ENCODE results near the gene SVOP.

The SVOP gene

DNA sequence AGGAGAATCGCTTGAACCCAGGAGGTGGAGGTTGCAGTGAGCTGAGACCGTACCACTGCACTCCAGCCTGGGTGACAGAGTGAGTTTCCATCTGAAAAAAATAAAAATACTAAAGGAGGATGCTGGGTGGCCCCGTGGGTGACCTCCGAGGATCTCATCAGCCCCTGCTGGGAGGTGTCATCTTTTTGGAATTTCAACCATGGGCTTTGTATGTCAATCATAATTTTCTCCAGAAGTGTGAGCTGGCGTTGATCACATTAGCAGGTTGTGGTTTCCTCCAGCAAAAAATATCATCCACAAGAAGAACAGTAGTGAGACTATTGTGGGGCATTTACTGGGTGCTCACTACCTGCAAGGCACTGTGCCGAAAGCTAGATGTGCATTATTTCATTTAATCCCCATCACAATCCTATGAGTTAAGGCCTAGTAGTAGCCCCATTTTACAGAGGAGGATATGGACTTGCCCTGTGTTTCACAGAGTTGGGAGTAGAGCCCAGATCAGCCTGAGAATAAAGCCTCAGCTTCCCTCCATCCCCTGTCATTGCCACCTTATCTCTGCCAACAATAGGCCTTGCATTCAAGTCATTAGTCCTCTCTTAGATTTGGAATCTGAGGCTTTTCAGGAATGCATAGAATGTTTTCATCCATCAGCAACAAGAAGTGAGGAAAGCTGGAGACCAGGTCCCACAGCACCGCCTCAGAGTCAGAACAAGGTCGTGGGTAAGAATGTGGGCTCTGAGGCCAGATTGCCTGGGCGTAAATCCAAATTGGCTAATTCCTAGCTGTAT is 39.8 kb downstream of the SVOP start:
- Histone ChIP-seq H3K4me3 (ENCODE audit: insufficient read depth, low read depth, low read length) (no peak overlapping the region), H3K9me3 (ENCODE audit: control insufficient read depth, low read length) (no peaks in the 10 kb centered on the region), H3K4me1 (ENCODE audit: control insufficient read depth, insufficient read depth, low read length) (no peaks in the 10 kb centered on the region), H3K27me3 (ENCODE audit: control insufficient read depth, insufficient read depth, low read length, poor library complexity, severe bottlenecking) (no peaks in the 10 kb centered on the region), H3K27ac (ENCODE audit: insufficient read depth, low read depth, low read length, poor library complexity, severe bottlenecking) (no peak overlapping the region), H3K36me3 (ENCODE audit: control insufficient read depth, insufficient read depth, low read length) (no peaks in the 10 kb centered on the region)
- WGBS, 2 experiments: 73 to 74% methylated on average over 9 of the region's 9 CpGs

DNA sequence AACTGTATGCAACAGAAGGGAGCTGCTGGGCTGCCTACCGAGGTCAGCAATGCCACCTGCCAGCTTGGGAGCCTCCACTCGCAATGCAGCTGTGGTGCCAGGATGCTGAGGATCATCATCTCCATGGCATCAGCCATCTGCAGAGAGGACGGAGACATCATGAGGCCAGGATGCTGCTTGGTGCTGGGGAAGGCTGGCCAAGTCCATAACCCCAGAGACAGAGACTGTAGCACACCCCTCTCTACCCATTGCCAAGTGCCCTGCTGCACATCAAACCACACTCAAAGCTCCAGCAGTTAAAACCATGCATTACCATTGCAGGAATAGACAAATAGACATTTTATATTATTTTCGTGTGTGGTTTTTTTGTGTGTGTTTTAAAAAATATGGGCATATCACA is 43.5 kb downstream of the SVOP start:
- H3K27ac ChIP-seq (ENCODE audit: insufficient read depth, low read depth, low read length, poor library complexity, severe bottlenecking): no peak overlapping the region
- WGBS, 2 experiments: 83% methylated on average over 4 of the region's 4 CpGs
- no peaks in the 10 kb centered on the region for H3K36me3 ChIP-seq (ENCODE audit: control insufficient read depth, insufficient read depth, low read length)
- no peak overlapping the region for H3K4me3 ChIP-seq (ENCODE audit: insufficient read depth, low read depth, low read length)
- no peaks in the 10 kb centered on the region for H3K27me3 ChIP-seq (ENCODE audit: control insufficient read depth, insufficient read depth, low read length, poor library complexity, severe bottlenecking)
- no peaks in the 10 kb centered on the region for H3K4me1 ChIP-seq (ENCODE audit: control insufficient read depth, insufficient read depth, low read length)
- H3K9me3 ChIP-seq (ENCODE audit: control insufficient read depth, low read length): no peaks in the 10 kb centered on the region

DNA sequence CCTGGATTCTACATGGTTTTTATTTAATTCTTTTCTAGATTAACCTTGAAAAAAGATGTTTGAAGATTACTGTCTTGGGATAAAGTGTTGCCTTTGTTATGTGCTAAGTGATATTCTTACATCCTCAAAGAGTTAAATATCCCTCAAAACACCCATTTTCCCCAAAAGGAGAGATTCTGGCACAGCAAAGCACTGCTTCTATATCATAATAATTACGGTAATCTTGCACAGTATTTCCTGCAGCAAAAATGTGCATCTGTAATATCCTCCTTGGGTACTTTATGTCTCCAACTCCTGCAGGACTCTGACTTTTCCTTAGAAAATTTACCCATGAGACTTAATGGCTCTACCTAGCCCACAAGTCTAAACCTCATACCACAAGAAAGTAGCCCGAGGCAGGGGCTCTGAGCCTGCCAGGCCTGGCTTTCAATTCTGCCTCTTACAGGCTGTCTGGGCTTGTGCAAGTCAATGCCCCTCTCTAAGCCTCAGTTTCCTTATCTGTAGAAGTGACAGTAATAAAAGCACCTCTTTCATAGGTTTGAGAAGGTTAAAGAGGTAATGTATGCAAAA is 45.8 kb downstream of the SVOP start:
- Histone ChIP-seq H3K9me3 (ENCODE audit: control insufficient read depth, low read length) (no peaks in the 10 kb centered on the region), H3K36me3 (ENCODE audit: control insufficient read depth, insufficient read depth, low read length) (no peaks in the 10 kb centered on the region), H3K4me1 (ENCODE audit: control insufficient read depth, insufficient read depth, low read length) (no peaks in the 10 kb centered on the region), H3K27me3 (ENCODE audit: control insufficient read depth, insufficient read depth, low read length, poor library complexity, severe bottlenecking) (no peaks in the 10 kb centered on the region), H3K27ac (ENCODE audit: insufficient read depth, low read depth, low read length, poor library complexity, severe bottlenecking) (no peak overlapping the region), H3K4me3 (ENCODE audit: insufficient read depth, low read depth, low read length) (no peak overlapping the region)
- WGBS, 2 experiments: 92 to 95% methylated on average over 2 of the region's 2 CpGs

DNA sequence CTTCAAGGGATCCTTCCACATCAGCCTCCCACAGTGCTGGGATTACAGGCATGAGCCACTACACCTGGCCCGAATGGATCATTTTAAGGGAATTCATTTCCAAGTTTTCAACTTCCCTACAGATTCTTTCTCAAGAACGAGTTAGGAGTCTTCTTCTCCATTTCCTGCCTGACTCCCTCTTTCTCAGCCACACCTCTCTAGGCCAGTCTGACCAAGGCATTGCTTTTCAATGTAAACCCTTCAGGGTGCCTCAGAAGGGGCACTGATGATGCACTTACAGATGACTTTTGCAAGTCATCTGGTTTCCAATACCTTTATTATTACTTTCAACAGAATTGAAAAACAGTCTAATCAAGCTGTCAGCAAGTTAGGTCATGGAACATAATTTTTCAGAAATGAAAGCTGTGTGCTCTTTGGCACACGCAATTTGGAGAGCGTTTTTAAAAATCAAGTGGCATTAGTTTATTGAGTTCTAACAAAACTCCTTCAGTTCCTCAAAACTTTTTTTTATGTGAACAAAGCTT is 47.2 kb downstream of the SVOP start:
- Histone ChIP-seq H3K9me3 (ENCODE audit: control insufficient read depth, low read length) (no peaks in the 10 kb centered on the region), H3K4me3 (ENCODE audit: insufficient read depth, low read depth, low read length) (no peak overlapping the region), H3K4me1 (ENCODE audit: control insufficient read depth, insufficient read depth, low read length) (no peaks in the 10 kb centered on the region), H3K36me3 (ENCODE audit: control insufficient read depth, insufficient read depth, low read length) (no peaks in the 10 kb centered on the region), H3K27ac (ENCODE audit: insufficient read depth, low read depth, low read length, poor library complexity, severe bottlenecking) (no peak overlapping the region), H3K27me3 (ENCODE audit: control insufficient read depth, insufficient read depth, low read length, poor library complexity, severe bottlenecking) (no peaks in the 10 kb centered on the region)
- WGBS, 2 experiments: 72 to 73% methylated on average over 4 of the region's 4 CpGs

DNA sequence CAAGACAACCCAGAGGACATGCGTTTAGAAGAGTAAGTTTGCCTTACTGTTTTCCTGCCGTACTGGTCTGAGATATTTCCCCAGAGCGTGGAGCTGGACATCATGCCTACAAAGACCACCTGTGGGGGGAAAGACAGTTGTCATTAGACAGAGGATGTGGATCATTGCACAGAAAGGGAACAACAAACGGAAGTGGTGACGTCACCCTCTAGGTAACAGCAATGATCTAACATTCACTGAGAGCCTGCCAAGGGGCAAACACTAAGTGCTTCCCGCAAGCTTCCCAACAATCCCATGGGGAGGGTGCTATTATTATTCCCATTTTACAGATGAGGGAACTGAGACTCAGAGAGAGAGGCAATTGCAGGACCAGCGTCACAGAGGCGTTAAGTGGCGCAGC is 48.5 kb downstream of the SVOP start:
- no peaks in the 10 kb centered on the region for H3K36me3 ChIP-seq (ENCODE audit: control insufficient read depth, insufficient read depth, low read length)
- no peaks in the 10 kb centered on the region for H3K9me3 ChIP-seq (ENCODE audit: control insufficient read depth, low read length)
- H3K27me3 ChIP-seq (ENCODE audit: control insufficient read depth, insufficient read depth, low read length, poor library complexity, severe bottlenecking): no peaks in the 10 kb centered on the region
- no peaks in the 10 kb centered on the region for H3K4me1 ChIP-seq (ENCODE audit: control insufficient read depth, insufficient read depth, low read length)
- H3K27ac ChIP-seq (ENCODE audit: insufficient read depth, low read depth, low read length, poor library complexity, severe bottlenecking): no peak overlapping the region
- 91 to 92% methylated on average over 9 of the region's 9 CpGs for WGBS, 2 experiments
- H3K4me3 ChIP-seq (ENCODE audit: insufficient read depth, low read depth, low read length): no peak overlapping the region

DNA sequence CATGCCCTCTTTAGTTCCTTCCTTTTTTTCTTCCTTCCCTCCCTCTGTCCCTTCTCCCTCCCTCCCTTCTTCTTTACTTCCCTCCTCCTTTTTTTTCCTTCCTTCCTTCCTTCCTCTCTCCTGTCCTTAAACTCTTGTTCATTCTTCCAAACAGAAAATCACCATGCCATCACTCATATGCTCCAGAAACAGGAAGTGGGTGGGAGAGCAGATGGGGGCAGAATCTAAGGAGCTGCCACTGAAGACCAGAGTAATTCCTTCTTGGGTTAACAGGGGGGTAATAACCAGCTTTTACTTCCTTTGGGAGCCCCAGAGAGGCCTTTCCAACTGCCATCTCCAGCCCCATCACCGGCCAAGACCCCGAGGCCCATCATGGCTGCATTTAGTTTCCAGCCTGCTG is 51.2 kb downstream of the SVOP start:
- H3K27me3 ChIP-seq (ENCODE audit: control insufficient read depth, insufficient read depth, low read length, poor library complexity, severe bottlenecking): no peaks in the 10 kb centered on the region
- H3K27ac ChIP-seq (ENCODE audit: insufficient read depth, low read depth, low read length, poor library complexity, severe bottlenecking): no peak overlapping the region
- no peak overlapping the region for H3K4me3 ChIP-seq (ENCODE audit: insufficient read depth, low read depth, low read length)
- H3K4me1 ChIP-seq (ENCODE audit: control insufficient read depth, insufficient read depth, low read length): no peaks in the 10 kb centered on the region
- 93 to 94% methylated on average over 2 of the region's 2 CpGs for WGBS, 2 experiments
- H3K9me3 ChIP-seq (ENCODE audit: control insufficient read depth, low read length): no peaks in the 10 kb centered on the region
- no peaks in the 10 kb centered on the region for H3K36me3 ChIP-seq (ENCODE audit: control insufficient read depth, insufficient read depth, low read length)

DNA sequence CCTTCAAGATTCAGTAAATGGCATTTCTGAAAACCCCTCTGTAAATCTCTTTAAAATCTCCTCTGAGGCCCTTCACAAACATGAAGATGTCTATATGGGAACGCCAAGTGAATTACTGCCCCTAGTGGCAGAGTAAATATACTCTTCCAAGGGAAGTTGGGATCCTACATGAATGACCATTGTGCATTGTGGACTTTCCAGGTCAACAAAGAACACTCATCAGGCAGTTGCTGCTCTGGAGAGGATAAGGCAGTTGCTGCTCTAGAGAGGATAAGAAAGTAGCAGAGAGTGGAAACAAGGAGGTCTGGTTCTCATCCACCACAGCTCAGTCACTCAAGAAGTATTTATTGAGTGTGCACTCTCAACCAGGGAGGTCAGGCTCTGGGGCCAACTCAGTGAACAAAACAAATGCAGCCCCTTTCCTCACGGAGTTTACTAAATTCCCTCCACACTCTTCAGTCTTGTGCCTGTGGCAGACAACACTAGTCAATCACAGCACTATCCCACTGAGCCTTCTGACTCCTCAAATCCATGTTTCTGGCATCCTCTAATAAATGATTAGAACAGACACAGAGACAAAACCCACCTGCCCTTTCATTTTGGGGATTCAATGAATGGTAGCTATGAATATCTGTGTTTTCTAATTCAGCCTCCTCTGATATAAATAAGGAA is 52.9 kb downstream of the SVOP start:
- Histone ChIP-seq H3K27ac (ENCODE audit: insufficient read depth, low read depth, low read length, poor library complexity, severe bottlenecking) (no peak overlapping the region), H3K36me3 (ENCODE audit: control insufficient read depth, insufficient read depth, low read length) (no peaks in the 10 kb centered on the region)
- 61 to 67% methylated on average over 2 of the region's 2 CpGs for WGBS, 2 experiments

DNA sequence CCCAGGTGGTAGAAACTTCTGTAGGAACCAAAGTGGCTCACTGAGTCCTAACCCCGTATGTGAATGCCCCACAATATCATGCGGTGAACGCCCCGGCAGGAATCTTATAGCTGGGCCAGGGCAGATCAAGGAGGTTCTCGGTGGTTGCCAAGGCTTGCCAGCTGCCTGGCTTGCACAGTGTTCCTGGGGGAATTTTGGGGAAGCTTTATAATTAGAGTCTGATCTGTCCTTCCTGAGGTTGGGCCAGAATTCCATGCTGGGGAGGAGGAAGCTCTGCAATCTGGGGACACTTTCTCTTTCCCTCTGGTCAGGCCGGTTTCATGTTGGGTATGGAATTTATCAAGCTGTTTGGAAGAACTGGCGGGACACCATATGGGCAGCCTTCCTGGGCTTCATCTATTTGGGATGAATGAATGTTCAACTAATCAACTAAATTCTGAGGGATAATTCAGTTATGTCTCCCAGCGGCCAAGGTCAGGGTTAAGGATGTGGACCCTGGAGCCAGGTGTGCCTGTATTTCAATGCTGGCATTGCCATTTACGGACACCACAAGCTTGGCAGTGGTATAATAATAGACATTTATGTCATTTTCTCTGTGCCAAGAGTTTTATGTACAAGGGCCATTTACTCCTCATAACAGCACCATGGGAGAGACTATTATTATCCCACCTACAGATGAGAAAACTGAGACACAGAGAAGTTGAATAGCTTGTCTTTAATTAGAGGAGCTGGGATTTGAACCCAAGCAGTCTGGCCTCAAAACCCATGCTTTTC is 54.3 kb downstream of the SVOP start:
- Histone ChIP-seq H3K9me3 (ENCODE audit: control insufficient read depth, low read length) (no peaks in the 10 kb centered on the region), H3K27ac (ENCODE audit: insufficient read depth, low read depth, low read length, poor library complexity, severe bottlenecking) (no peak overlapping the region), H3K4me1 (ENCODE audit: control insufficient read depth, insufficient read depth, low read length) (no peaks in the 10 kb centered on the region), H3K36me3 (ENCODE audit: control insufficient read depth, insufficient read depth, low read length) (no peaks in the 10 kb centered on the region), H3K4me3 (ENCODE audit: insufficient read depth, low read depth, low read length) (no peak overlapping the region), H3K27me3 (ENCODE audit: control insufficient read depth, insufficient read depth, low read length, poor library complexity, severe bottlenecking) (no peaks in the 10 kb centered on the region)
- 93 to 96% methylated on average over 7 to 9 of the region's 9 CpGs for WGBS, 2 experiments

More for the DNA sequence above, 52.9 kb downstream of the SVOP start:
- Histone ChIP-seq H3K4me3 (ENCODE audit: insufficient read depth, low read depth, low read length) (no peak overlapping the region), H3K9me3 (ENCODE audit: control insufficient read depth, low read length) (no peaks in the 10 kb centered on the region), H3K27me3 (ENCODE audit: control insufficient read depth, insufficient read depth, low read length, poor library complexity, severe bottlenecking) (no peaks in the 10 kb centered on the region), H3K4me1 (ENCODE audit: control insufficient read depth, insufficient read depth, low read length) (no peaks in the 10 kb centered on the region)

DNA sequence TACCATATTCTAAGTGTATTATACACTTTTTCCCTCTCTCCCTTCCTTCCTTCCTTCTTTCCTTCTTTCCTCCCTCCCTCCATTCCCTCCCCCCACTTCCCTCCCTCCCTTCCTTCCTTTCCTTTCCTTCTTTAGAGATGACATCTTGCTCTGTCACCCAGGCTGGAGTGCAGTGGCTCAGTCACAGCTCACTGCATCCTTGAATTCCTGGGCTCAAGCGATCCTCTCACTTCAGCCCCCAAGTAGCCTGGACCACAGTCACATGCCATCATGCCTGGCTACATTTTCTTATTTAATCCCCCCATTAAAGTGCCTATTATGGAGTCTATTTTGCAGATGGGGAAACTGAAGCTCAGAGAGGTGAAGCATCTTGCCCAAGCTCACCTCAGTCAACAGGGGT is 55.0 kb downstream of the SVOP start:
- Histone ChIP-seq H3K4me1 (ENCODE audit: control insufficient read depth, insufficient read depth, low read length) (no peaks in the 10 kb centered on the region), H3K36me3 (ENCODE audit: control insufficient read depth, insufficient read depth, low read length) (no peaks in the 10 kb centered on the region), H3K27me3 (ENCODE audit: control insufficient read depth, insufficient read depth, low read length, poor library complexity, severe bottlenecking) (no peaks in the 10 kb centered on the region), H3K27ac (ENCODE audit: insufficient read depth, low read depth, low read length, poor library complexity, severe bottlenecking) (no peak overlapping the region), H3K4me3 (ENCODE audit: insufficient read depth, low read depth, low read length) (no peak overlapping the region), H3K9me3 (ENCODE audit: control insufficient read depth, low read length) (no peaks in the 10 kb centered on the region)
- WGBS, 2 experiments: 76 to 81% methylated on average over 1 of the region's 1 CpG

All from ectodermal cell (in vitro differentiated cells).